ENCODE measurements around the gene PPFIA2.

- TF ChIP-seq CTCF (IDR thresholded peaks at IDR 0.05) (no peak), JUND (IDR thresholded peaks at IDR 0.05) (no peak), EP300 (IDR thresholded peaks at IDR 0.05; ENCODE audit: borderline replicate concordance in 1 of 2, low read depth in 1 of 2, low read length in 1 of 2) (no peak), REST (IDR thresholded peaks at IDR 0.05; ENCODE audit: low read depth, low read length) (no peak), RAD21 (IDR thresholded peaks at IDR 0.05; ENCODE audit: low read length) (no peak), ELF1 (IDR thresholded peaks at IDR 0.05) (no peak)
Observed at GRCh38 chr12:81800298-81801148, 41.4 kb upstream of the PPFIA2 start.
